Suprapubic skin (tissue), 4 donors: Measurements from ENCODE around the gene ZFHX3. TPM values are rescaled to one million over a fixed set of nuclear protein-coding genes. Genes with fewer than 3 reads are reported as not detected.

ENCODE experiments used
- DNase-seq, 2 donors: peaks; one replicate each; pipeline ENCODE4 v3.0.0-alpha.2; 2019; ENCODE audit warnings: low spot score in 2 of 2
- H3K27ac ChIP-seq: fragments of 200-600 bp; sonication (generic); one replicate; pipeline ENCODE4 v1.5.1; 2019
- H3K27me3 ChIP-seq: fragments of 200-600 bp; sonication (generic); one replicate; pipeline ENCODE4 v1.5.1; 2019
- H3K36me3 ChIP-seq: fragments of 200-600 bp; sonication (generic); one replicate; pipeline ENCODE4 v1.5.1; 2019
- H3K4me1 ChIP-seq: fragments of 200-600 bp; sonication (generic); one replicate; pipeline ENCODE4 v1.5.1; 2019
- H3K4me3 ChIP-seq: fragments of 200-600 bp; sonication (generic); one replicate; pipeline ENCODE4 v1.5.1; 2019; ENCODE audit warnings: mild to moderate bottlenecking
- H3K9me3 ChIP-seq: fragments of 200-600 bp; sonication (generic); one replicate; pipeline ENCODE4 v1.5.1; 2019
- EP300 ChIP-seq: sonication (generic); formaldehyde crosslinking; IDR thresholded peaks from one replicate; pipeline ENCODE4 v1.6.1; 2017; ENCODE audit warnings: antibody characterized with exemption
- POLR2A ChIP-seq, 2 donors: fragments of 450-650 bp; IDR thresholded peaks; one replicate each; pipeline ENCODE4 v1.6.1; 2017; ENCODE audit warnings: antibody characterized with exemption in 2 of 2, mild to moderate bottlenecking in 2 of 2, moderate library complexity in 2 of 2
- POLR2AphosphoS5 ChIP-seq, 3 donors: sonication (generic); formaldehyde crosslinking; IDR thresholded peaks; one replicate each; pipeline ENCODE4 v1.6.1; 2017; ENCODE audit warnings: antibody characterized with exemption in 3 of 3
- WGBS: methylation state at CpG from one replicate; pipeline ENCODE4 v1.1.5; 2018; 5-methylcytosine and 5-hydroxymethylcytosine counted together
- total RNA-seq, 4 donors: library from RNA; depleted of rRNA; stranded (reverse); fragments of >200 nt; gene quantifications; one replicate each; pipeline ENCODE4 v1.1.0, GENCODE V29; 2016
- TF ChIP-seq, protein P1 (sequence below), 2 donors: fragments of 200-600 bp in 1 of 2; fragments of 450-650 bp in 1 of 2; sonication (generic) in 1 of 2; IDR thresholded peaks; one replicate each; pipeline ENCODE4 v1.5.1; 2016 to 2019; ENCODE audit warnings: antibody characterized with exemption in 2 of 2, mild to moderate bottlenecking in 1 of 2, moderate library complexity in 1 of 2

Gene ZFHX3
- total RNA-seq, 4 donors from 2014 or later, result 10.4 to 16.1 (median 12.8) TPM

DNA sequence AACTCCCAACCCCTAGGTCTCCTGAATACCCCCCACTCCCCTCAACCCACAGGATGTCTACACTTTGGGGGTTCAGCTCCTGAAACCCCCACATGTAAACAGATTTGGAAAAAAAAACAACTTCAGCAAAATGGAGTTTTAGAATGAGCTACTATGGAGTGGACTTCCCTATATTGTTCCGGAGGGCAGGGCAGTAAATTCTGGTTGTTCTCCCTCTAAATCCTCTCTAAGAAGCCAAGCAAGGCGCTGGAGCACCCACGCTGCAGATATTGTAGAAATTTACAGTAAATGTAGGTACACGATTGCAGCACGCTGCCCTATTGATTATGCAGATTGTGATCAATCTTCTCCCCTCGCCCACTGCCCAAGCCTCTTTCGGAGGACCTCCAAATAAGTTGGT lies 8.5 kb upstream of the ZFHX3 start:
- Histone ChIP-seq H3K4me3 (peak overlapping the region; percentile 84), H3K4me1 (peaks cover 49% of the 10 kb centered on the region), H3K9me3 (no peaks in the 10 kb centered on the region), H3K36me3 (no peaks in the 10 kb centered on the region), H3K27ac (peak overlapping the region; percentile 93), H3K27me3 (peaks cover 15% of the 10 kb centered on the region)
- TF ChIP-seq POLR2AphosphoS5 (IDR thresholded peaks at IDR 0.05), result no peak
- no peak for TF ChIP-seq POLR2A (IDR thresholded peaks at IDR 0.05)
- no peak for TF ChIP-seq EP300
- TF ChIP-seq, protein P1, sequence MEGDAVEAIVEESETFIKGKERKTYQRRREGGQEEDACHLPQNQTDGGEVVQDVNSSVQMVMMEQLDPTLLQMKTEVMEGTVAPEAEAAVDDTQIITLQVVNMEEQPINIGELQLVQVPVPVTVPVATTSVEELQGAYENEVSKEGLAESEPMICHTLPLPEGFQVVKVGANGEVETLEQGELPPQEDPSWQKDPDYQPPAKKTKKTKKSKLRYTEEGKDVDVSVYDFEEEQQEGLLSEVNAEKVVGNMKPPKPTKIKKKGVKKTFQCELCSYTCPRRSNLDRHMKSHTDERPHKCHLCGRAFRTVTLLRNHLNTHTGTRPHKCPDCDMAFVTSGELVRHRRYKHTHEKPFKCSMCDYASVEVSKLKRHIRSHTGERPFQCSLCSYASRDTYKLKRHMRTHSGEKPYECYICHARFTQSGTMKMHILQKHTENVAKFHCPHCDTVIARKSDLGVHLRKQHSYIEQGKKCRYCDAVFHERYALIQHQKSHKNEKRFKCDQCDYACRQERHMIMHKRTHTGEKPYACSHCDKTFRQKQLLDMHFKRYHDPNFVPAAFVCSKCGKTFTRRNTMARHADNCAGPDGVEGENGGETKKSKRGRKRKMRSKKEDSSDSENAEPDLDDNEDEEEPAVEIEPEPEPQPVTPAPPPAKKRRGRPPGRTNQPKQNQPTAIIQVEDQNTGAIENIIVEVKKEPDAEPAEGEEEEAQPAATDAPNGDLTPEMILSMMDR (IDR thresholded peaks at IDR 0.05), result no peak
- WGBS, result 69% methylated on average over 7 of the region's 7 CpGs
- no peak for DNase-seq

- peaks cover 49% of the 10 kb centered on the region for H3K4me1 ChIP-seq
- peaks cover 1% of the 10 kb centered on the region for H3K27me3 ChIP-seq
- no peaks in the 10 kb centered on the region for H3K9me3 ChIP-seq
- no peaks in the 10 kb centered on the region for H3K36me3 ChIP-seq
- no peak for TF ChIP-seq POLR2AphosphoS5 (IDR thresholded peaks at IDR 0.05)
- no peak for TF ChIP-seq POLR2A (IDR thresholded peaks at IDR 0.05)
- TF ChIP-seq EP300, result no peak
- TF ChIP-seq, protein P1 (IDR thresholded peaks at IDR 0.05), result no peak
- peak overlapping the region; percentile 84 for H3K4me3 ChIP-seq
- 28% methylated on average over 5 of the region's 5 CpGs for WGBS
- H3K27ac ChIP-seq, result peak overlapping the region; percentile 93
- no peak for DNase-seq
These were observed 7.0 kb upstream of the ZFHX3 start for GRCh38 chr16:73054813-73055482.

DNA sequence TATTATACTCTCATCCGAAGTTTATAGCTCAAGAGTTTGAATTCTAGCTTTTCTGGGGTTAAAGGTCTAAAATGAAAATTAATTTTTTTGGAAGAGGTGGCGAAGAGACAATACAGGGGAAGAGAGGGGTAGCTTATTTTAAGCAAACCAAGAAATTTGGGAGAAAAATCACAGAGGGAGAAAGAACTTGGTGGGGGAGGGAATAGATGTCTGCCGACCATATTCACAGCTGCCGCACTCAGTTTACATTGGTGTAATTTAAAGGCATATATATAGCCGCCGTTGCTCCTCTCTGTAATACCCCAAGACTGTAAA lies 6.5 kb upstream of the ZFHX3 start:
- DNase-seq, result no peak
- H3K36me3 ChIP-seq, result no peaks in the 10 kb centered on the region
- WGBS, result 51% methylated on average over 6 of the region's 6 CpGs
- no peaks in the 10 kb centered on the region for H3K9me3 ChIP-seq
- peaks cover 45% of the 10 kb centered on the region for H3K4me1 ChIP-seq
- no peaks in the 10 kb centered on the region for H3K27me3 ChIP-seq
- H3K27ac ChIP-seq, result no peak overlapping the region
- no peak for TF ChIP-seq POLR2AphosphoS5 (IDR thresholded peaks at IDR 0.05)
- TF ChIP-seq, protein P1 (IDR thresholded peaks at IDR 0.05), result no peak
- TF ChIP-seq EP300, result no peak
- no peak for TF ChIP-seq POLR2A (IDR thresholded peaks at IDR 0.05)
- no peak overlapping the region for H3K4me3 ChIP-seq

GRCh38 chr16:73054125-73054484 lies 6.2 kb upstream of the ZFHX3 start:
- Histone ChIP-seq H3K4me3 (no peak overlapping the region), H3K36me3 (no peaks in the 10 kb centered on the region), H3K27ac (no peak overlapping the region), H3K9me3 (no peaks in the 10 kb centered on the region), H3K4me1 (peaks cover 44% of the 10 kb centered on the region), H3K27me3 (no peaks in the 10 kb centered on the region)
- no peak for TF ChIP-seq POLR2AphosphoS5 (IDR thresholded peaks at IDR 0.05)
- no peak for TF ChIP-seq EP300
- TF ChIP-seq, protein P1 (IDR thresholded peaks at IDR 0.05), result no peak
- no peak for TF ChIP-seq POLR2A (IDR thresholded peaks at IDR 0.05)
- no peak for DNase-seq
- WGBS, result 56% methylated on average over 10 of the region's 10 CpGs

- H3K27ac ChIP-seq, result peak overlapping the region; percentile 44
- no peaks in the 10 kb centered on the region for H3K9me3 ChIP-seq
- TF ChIP-seq EP300 (no peak), POLR2A (IDR thresholded peaks at IDR 0.05) (no peak), POLR2AphosphoS5 (IDR thresholded peaks at IDR 0.05) (no peak)
- TF ChIP-seq, protein P1 (IDR thresholded peaks at IDR 0.05), result no peak
- peaks cover 47% of the 10 kb centered on the region for H3K4me1 ChIP-seq
- H3K36me3 ChIP-seq, result no peaks in the 10 kb centered on the region
- DNase-seq, result no peak
- H3K4me3 ChIP-seq, result no peak overlapping the region
- no peaks in the 10 kb centered on the region for H3K27me3 ChIP-seq
- 76% methylated on average over 16 of the region's 16 CpGs for WGBS
These were observed 5.6 kb upstream of the ZFHX3 start for GRCh38 chr16:73053364-73054124.
